CD4-positive, alpha-beta memory T cell (primary cell): ENCODE measurements around the gene TNK2. TPM values are rescaled to one million over a fixed set of nuclear protein-coding genes. Genes with fewer than 3 reads are reported as not detected.

Experiments used
- CTCF ChIA-PET: fragments of 350-600 bp; sonication (Branson Sonifier 250); formaldehyde crosslinking; loops from one replicate; lab custom pipeline; 2021; ENCODE audit warnings: inconsistent platforms; ENCODE audit not compliant: partially characterized antibody; lab: Charles Lee
- POLR2A ChIA-PET: fragments of 350-600 bp; sonication (Branson Sonifier 250); formaldehyde crosslinking; loops from one replicate; lab custom pipeline; 2021; ENCODE audit not compliant: partially characterized antibody; lab: Charles Lee
- DNase-seq, 5 donors: peaks; one replicate each; pipeline versions ENCODE4 v3.0.0 to v3.0.0-alpha.2; 2020 to 2022; ENCODE audit warnings: mixed read lengths in 1 of 5
- H3K27ac ChIP-seq: one replicate; pipeline ENCODE4 v1.7.0; 2013; ENCODE audit warnings: low read depth, low read length
- H3K27me3 ChIP-seq: 2 replicates; pipeline ENCODE4 v1.7.0; 2013; ENCODE audit warnings: mild to moderate bottlenecking, low read length, moderate library complexity; ENCODE audit not compliant: insufficient read depth
- H3K36me3 ChIP-seq: 2 replicates; pipeline ENCODE4 v1.7.0; 2013; ENCODE audit warnings: mild to moderate bottlenecking, low read length, moderate library complexity; ENCODE audit not compliant: insufficient read depth
- H3K4me1 ChIP-seq: 2 replicates; pipeline ENCODE4 v1.7.0; 2013; ENCODE audit warnings: mild to moderate bottlenecking, low read length, moderate library complexity; ENCODE audit not compliant: insufficient read depth
- H3K4me3 ChIP-seq, 2 donors: one replicate each; pipeline ENCODE4 v1.7.0; 2013; ENCODE audit warnings: low read length in 2 of 2, mild to moderate bottlenecking in 1 of 2
- H3K9me3 ChIP-seq, 2 donors: one replicate each; pipeline ENCODE4 v1.7.0; 2013; ENCODE audit warnings: low read length in 2 of 2, control low read depth in 1 of 2; ENCODE audit not compliant: control insufficient read depth in 1 of 2
- H3K27ac Mint-ChIP-seq, 7 donors: one replicate each; pipeline ENCODE4 v1.8.0; 2020 to 2021; ENCODE audit warnings: mixed read lengths in 7 of 7, mild to moderate bottlenecking in 6 of 7, inconsistent platforms in 3 of 7, moderate library complexity in 3 of 7
- H3K27me3 Mint-ChIP-seq, 2 donors: one replicate each; pipeline ENCODE4 v1.8.0; 2020 to 2021; ENCODE audit warnings: mixed read lengths in 2 of 2
- H3K36me3 Mint-ChIP-seq, 2 donors: one replicate each; pipeline ENCODE4 v1.8.0; 2020 to 2021; ENCODE audit warnings: mixed read lengths in 2 of 2, inconsistent platforms in 1 of 2, mild to moderate bottlenecking in 1 of 2
- H3K4me1 Mint-ChIP-seq, 4 donors: one replicate each; pipeline ENCODE4 v1.8.0; 2020 to 2021; ENCODE audit warnings: mixed read lengths in 4 of 4, mild to moderate bottlenecking in 1 of 4
- H3K4me3 Mint-ChIP-seq, 8 donors: one replicate each; pipeline ENCODE4 v1.8.0; 2020 to 2021; ENCODE audit warnings: mixed read lengths in 8 of 8, mild to moderate bottlenecking in 7 of 8, moderate library complexity in 6 of 8, inconsistent platforms in 3 of 8
- H3K9me3 Mint-ChIP-seq, 8 donors: one replicate each; pipeline ENCODE4 v1.8.0; 2020 to 2021; ENCODE audit warnings: mixed read lengths in 8 of 8, mild to moderate bottlenecking in 5 of 8, inconsistent platforms in 3 of 8, moderate library complexity in 1 of 8
- intact Hi-C: fragments of 100-400 bp; cut with micrococcal nuclease; formaldehyde crosslinking; loops from one replicate; pipeline ENCODE4 v1.15.1; 2023
- polyA plus RNA-seq, 2 donors: library from polyadenylated mRNA; unstranded; fragments of 300-500 nt; fragmentation: Illumina TruSeq; gene quantifications; one replicate each; pipeline ENCODE4 v1.2.3, GENCODE V29; 2021
- total RNA-seq, 2 experiments: library from RNA; stranded (reverse); gene quantifications; one replicate each; pipeline ENCODE4 v1.2.3, GENCODE V29; 2021

Gene TNK2
- total and polyA plus RNA-seq, 4 experiments from 2014 or later = 0.18 to 164 (median 69.9) TPM

DNA sequence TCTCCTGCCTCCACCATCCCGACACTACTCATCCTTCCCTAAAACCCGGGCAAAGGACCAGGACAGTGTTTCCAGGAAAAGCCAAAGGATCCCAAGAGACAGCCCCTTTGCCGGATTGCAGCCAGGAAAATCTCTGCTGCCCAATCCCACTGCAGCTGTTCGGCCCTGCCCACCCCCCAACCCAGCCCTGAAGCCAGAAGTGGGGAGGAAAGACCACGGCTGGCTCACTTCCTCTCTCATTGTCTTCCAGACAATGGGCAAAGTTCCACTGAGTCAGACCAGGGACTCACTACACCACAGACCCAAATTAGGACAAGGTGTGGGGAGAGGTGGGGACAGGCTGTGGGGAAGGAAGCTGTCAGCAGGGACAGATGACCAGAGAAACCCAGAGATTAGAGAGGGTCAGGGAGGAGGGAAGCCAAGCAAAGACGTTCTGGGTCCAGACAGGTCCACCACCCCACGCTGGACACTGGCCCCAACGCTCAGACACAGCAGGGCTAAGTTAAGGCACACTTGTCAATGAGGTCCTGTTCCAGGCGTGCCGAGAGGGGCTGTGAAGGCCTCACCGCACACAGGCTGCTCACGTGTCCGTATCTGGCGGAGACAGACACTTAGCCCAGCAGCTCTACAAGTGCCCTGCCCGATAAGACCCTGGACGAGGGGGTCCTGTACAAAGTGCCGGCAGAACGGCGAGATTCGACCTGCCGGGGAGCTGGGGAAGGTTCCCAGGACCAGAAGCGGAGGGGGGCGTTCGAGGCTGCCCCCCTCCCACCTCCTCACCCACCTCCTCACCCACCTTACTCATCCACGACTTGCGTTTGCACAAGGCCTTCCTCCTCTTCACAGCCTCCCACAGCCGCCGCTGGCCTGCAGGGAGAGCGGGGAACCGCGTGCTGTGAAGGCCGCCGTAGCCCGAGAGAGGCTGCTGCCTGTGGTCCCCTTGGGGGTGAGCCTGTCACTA, 21.9 kb downstream of the TNK2 start:
- Histone ChIP-seq H3K36me3 (peaks cover 21% of the 10 kb centered on the region), H3K9me3 (no peaks in the 10 kb centered on the region), H3K27me3 (no peaks in the 10 kb centered on the region), H3K27ac (no peak overlapping the region), H3K4me1 (no peaks in the 10 kb centered on the region), H3K4me3 (no peak overlapping the region)
- Mint-ChIP-seq H3K27me3 (no peaks in the 10 kb centered on the region), H3K36me3 (peaks cover 11 to 34% of the 10 kb centered on the region in 2 donors), H3K4me3 (no peak overlapping the region), H3K27ac (peak overlapping the region in 4 of 7 donors; percentile 13 to 52 (median 35)), H3K4me1 (peaks cover 0 to 20% (median 5%) of the 10 kb centered on the region in 4 donors), H3K9me3 (no peaks in the 10 kb centered on the region)
- intact Hi-C loops = no loop called here
- ChIA-PET POLR2A (interaction anchor here (0.6 to 1.4 kb wide), 2 partner anchors 8 to 12 kb away, joined by 3 read pairs; no protein-coding TSS in a partner anchor), CTCF (interaction anchor here (1.1 to 1.4 kb wide), 2 partner anchors 8 to 9 kb away, joined by 4 to 7 read pairs; no protein-coding TSS in a partner anchor)
- no peak for DNase-seq

DNA sequence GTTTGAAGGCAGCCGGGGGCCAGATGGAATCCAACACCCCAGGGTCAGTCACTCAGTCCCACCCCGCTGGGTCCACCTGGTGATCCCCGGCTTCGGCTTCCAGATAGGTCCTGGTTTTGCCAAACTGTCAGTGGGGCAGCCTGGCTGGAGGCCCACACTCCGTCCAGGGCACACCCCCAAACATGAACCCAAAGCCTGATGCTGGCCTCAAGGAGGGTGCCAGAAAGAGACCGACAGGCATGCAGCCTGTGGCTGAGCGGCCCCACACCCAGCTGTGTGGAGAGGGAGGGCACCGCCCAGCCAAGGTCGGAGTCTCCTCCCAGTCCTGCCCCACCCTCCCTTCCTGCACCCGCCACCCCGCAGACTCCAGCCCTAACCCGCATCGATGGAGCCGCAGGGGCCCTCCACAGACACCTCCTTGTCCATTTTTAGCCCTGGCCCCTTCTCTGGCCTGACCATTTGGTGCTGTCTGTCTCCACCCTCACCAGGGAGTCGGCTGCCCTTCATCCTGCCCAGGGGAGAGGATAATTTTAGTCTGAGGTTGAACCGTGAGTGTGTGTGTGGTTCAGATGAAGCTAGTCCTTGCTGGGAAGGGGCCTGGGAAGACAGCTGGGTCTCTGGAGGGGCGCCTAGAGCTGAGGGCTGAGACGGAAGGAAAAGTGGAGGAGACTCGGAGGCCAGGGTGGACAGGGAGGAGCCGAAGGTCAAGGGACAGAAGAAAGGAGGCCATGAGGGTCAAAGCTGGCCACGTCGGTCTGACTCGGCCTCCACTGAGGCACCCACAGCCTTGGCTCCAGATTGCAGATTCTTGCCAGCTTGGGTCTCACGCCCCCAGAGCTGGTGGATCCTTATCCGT, 23.1 kb downstream of the TNK2 start:
- Histone ChIP-seq H3K4me3 (no peak overlapping the region), H3K9me3 (no peaks in the 10 kb centered on the region), H3K27me3 (no peaks in the 10 kb centered on the region), H3K27ac (no peak overlapping the region), H3K4me1 (no peaks in the 10 kb centered on the region), H3K36me3 (peaks cover 21% of the 10 kb centered on the region)
- Mint-ChIP-seq H3K9me3 (no peaks in the 10 kb centered on the region), H3K27ac (peak overlapping the region in 4 of 7 donors; percentile 15 to 85 (median 72)), H3K27me3 (no peaks in the 10 kb centered on the region), H3K4me1 (peaks cover 0 to 18% (median 5%) of the 10 kb centered on the region in 4 donors), H3K4me3 (no peak overlapping the region), H3K36me3 (peaks cover 11 to 34% of the 10 kb centered on the region in 2 donors)
- POLR2A ChIA-PET = interaction anchor here (0.6 kb wide), 1 partner anchor 11 kb away, joined by 3 read pairs; no protein-coding TSS in a partner anchor
- no peak for DNase-seq
- intact Hi-C loops = no loop called here
- CTCF ChIA-PET = interaction anchor here (1.1 kb wide), 2 partner anchors 9 to 29 kb away, joined by 4 to 7 read pairs; no protein-coding TSS in a partner anchor

DNA sequence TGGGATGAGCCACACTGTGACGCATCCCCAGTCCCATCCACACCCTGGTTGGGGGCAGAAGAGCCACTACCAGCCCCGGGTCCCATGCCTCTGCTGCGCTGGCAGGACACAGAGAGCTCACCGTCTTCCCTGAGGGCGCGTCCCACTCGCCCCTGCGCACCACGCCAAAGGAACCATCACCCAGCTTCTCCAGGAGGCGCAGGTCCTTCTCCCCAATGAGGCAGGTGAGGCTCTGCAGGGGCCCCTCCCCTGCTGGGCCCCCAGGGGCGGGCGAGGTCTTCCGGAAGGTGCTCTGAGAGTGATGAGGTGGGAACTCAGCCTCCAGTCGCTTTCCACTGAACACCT, 23.7 kb downstream of the TNK2 start:
- no peaks in the 10 kb centered on the region for H3K9me3 Mint-ChIP-seq
- peaks cover 0 to 17% (median 5%) of the 10 kb centered on the region in 4 donors for H3K4me1 Mint-ChIP-seq
- no peaks in the 10 kb centered on the region for H3K9me3 ChIP-seq
- H3K27ac ChIP-seq = no peak overlapping the region
- CTCF ChIA-PET = interaction anchor here (1.1 kb wide), 1 partner anchor 30 kb away, joined by 4 read pairs; no protein-coding TSS in a partner anchor
- H3K4me3 Mint-ChIP-seq = no peak overlapping the region
- intact Hi-C loops = no loop called here
- no peaks in the 10 kb centered on the region for H3K4me1 ChIP-seq
- H3K4me3 ChIP-seq = no peak overlapping the region
- no peaks in the 10 kb centered on the region for H3K27me3 ChIP-seq
- no peak overlapping the region for H3K27ac Mint-ChIP-seq
- no peaks in the 10 kb centered on the region for H3K27me3 Mint-ChIP-seq
- POLR2A ChIA-PET = no interaction called here
- no peak for DNase-seq
- peaks cover 26% of the 10 kb centered on the region for H3K36me3 ChIP-seq
- H3K36me3 Mint-ChIP-seq = peaks cover 11 to 38% of the 10 kb centered on the region in 2 donors

DNA sequence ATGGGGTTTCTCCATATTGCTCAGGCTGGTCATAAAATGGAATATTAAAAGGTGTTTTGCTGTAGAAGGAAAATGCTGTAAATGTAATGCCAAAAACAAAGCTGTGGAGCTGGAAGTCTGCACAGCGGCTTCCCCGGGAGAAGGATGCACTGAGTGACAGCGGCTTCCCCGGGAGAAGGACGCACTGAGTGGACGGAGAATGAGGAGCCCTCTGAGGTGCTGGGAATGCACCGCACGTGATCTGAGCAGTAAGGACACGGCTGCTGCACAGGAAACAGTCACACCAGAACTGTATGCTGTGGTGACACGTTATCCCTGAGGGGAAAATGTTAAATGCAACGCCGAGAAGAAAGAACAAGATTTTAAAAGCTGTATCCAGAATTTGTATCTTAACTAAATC, 24.6 kb downstream of the TNK2 start:
- Mint-ChIP-seq H3K4me3 (no peak overlapping the region), H3K9me3 (no peaks in the 10 kb centered on the region), H3K27ac (peak overlapping the region in 1 of 7 donors; percentile 12), H3K27me3 (no peaks in the 10 kb centered on the region), H3K36me3 (peaks cover 16 to 42% of the 10 kb centered on the region in 2 donors), H3K4me1 (peaks cover 0 to 8% (median 3%) of the 10 kb centered on the region in 4 donors)
- no peaks in the 10 kb centered on the region for H3K27me3 ChIP-seq
- H3K36me3 ChIP-seq = peaks cover 35% of the 10 kb centered on the region
- no peaks in the 10 kb centered on the region for H3K9me3 ChIP-seq
- H3K4me3 ChIP-seq = no peak overlapping the region
- H3K4me1 ChIP-seq = no peaks in the 10 kb centered on the region
- DNase-seq = no peak
- no peak overlapping the region for H3K27ac ChIP-seq
- ChIA-PET CTCF (interaction anchor here (1.4 kb wide), 1 partner anchor 25 kb away, joined by 4 read pairs; no protein-coding TSS in a partner anchor), POLR2A (interaction anchor here (0.9 to 1.2 kb wide), 2 partner anchors 11 to 24 kb away, joined by 3 read pairs; partner anchors contain the start of gene TNK2)
- intact Hi-C loops = no loop called here

DNA sequence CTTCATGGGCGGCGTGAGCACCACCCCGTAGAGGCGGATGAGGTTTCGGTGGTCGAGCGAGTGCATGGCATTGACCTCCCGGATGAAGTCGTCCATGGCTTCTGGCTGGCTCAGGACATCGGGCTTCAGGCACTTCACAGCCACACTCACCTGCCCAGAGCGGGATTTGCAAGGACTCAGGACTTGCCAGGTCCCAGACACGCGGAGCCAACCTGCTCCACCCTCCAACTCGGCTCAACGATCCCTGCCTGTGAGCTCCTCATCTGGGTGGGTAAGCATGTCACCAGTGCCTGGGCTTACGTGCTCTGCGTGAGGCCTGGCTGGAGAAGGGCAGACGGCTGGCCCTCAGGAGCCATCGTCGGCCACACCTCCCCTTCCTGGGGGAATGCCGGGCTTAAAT, 25.2 kb downstream of the TNK2 start:
- H3K36me3 ChIP-seq = peaks cover 39% of the 10 kb centered on the region
- Mint-ChIP-seq H3K27ac (no peak overlapping the region), H3K27me3 (no peaks in the 10 kb centered on the region), H3K9me3 (no peaks in the 10 kb centered on the region), H3K4me1 (peaks cover 0 to 8% (median 3%) of the 10 kb centered on the region in 4 donors), H3K36me3 (peaks cover 16 to 43% of the 10 kb centered on the region in 2 donors), H3K4me3 (no peak overlapping the region)
- DNase-seq = no peak
- no peak overlapping the region for H3K4me3 ChIP-seq
- POLR2A ChIA-PET = interaction anchor here (1.2 kb wide), 1 partner anchor 24 kb away, joined by 3 read pairs; the partner anchor contains the start of gene TNK2
- CTCF ChIA-PET = interaction anchor here (1.4 kb wide), 1 partner anchor 24 kb away, joined by 4 read pairs; no protein-coding TSS in a partner anchor
- no peaks in the 10 kb centered on the region for H3K9me3 ChIP-seq
- intact Hi-C loops = no loop called here
- no peaks in the 10 kb centered on the region for H3K4me1 ChIP-seq
- H3K27me3 ChIP-seq = no peaks in the 10 kb centered on the region
- no peak overlapping the region for H3K27ac ChIP-seq

DNA sequence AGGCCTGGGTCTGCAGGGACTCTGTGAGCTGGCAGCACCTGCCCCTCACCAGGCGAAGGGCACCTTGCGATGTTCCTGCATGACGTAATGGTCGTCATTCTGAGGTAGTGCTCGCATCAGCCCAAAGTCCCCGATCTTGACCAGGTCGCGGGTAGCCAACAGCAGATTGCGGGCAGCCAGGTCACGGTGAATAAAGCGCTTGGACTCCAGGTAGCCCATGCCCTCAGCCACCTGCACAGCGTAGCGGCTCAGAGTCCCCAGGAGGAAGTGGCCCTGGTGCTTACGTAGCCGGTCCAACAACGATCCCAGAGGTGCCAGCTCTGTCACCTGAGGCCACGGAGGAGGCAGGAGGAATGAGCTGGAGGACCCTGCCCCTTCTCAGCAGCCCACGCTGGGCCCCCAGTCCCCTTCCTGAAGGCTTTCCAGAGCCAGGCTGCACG, 26.3 kb downstream of the TNK2 start:
- Histone ChIP-seq H3K36me3 (peaks cover 44% of the 10 kb centered on the region), H3K4me1 (peaks cover 6% of the 10 kb centered on the region), H3K4me3 (no peak overlapping the region), H3K27ac (no peak overlapping the region), H3K9me3 (no peaks in the 10 kb centered on the region), H3K27me3 (no peaks in the 10 kb centered on the region)
- intact Hi-C loops = no loop called here
- DNase-seq = no peak
- CTCF ChIA-PET = interaction anchor here (1.0 kb wide), 1 partner anchor 12 kb away, joined by 3 read pairs; no protein-coding TSS in a partner anchor
- no peaks in the 10 kb centered on the region for H3K9me3 Mint-ChIP-seq
- no peak overlapping the region for H3K4me3 Mint-ChIP-seq
- no peaks in the 10 kb centered on the region for H3K27me3 Mint-ChIP-seq
- no peak overlapping the region for H3K27ac Mint-ChIP-seq
- POLR2A ChIA-PET = no interaction called here
- peaks cover 11 to 40% of the 10 kb centered on the region in 2 donors for H3K36me3 Mint-ChIP-seq
- peaks cover 0 to 8% (median 5%) of the 10 kb centered on the region in 4 donors for H3K4me1 Mint-ChIP-seq
